GM23248 (cell line): ENCODE results near the gene TEX10. TPM values are rescaled to one million over a fixed set of nuclear protein-coding genes. Genes with fewer than 3 reads are reported as not detected.

Source experiments
- DNase-seq: peaks from one replicate; pipeline ENCODE4 v3.0.0-alpha.2; 2015
- H2AFZ ChIP-seq: fragments of 200-600 bp; sonication (generic); 2 replicates; pipeline ENCODE4 v1.6.1; 2016; ENCODE audit warnings: antibody characterized with exemption
- H3F3A ChIP-seq: fragments of 200-600 bp; sonication (generic); 2 replicates; pipeline ENCODE4 v1.6.1; 2016; ENCODE audit warnings: mild to moderate bottlenecking, antibody characterized with exemption, mixed run types; ENCODE audit not compliant: insufficient read depth
- H3K27ac ChIP-seq: fragments of 200-600 bp; sonication (generic); 2 replicates; pipeline ENCODE4 v1.5.1; 2016; ENCODE audit warnings: mild to moderate bottlenecking
- H3K27me3 ChIP-seq: fragments of 200-600 bp; sonication (generic); replicated peaks from 2 replicates; pipeline ENCODE4 v1.6.1; 2016; ENCODE audit warnings: mild to moderate bottlenecking; ENCODE audit not compliant: insufficient read depth
- H3K36me3 ChIP-seq: fragments of 200-600 bp; sonication (generic); 2 replicates; pipeline ENCODE4 v1.6.1; 2016; ENCODE audit warnings: low read depth, mild to moderate bottlenecking
- H3K4me1 ChIP-seq: fragments of 200-600 bp; sonication (generic); 2 replicates; pipeline ENCODE4 v1.6.1; 2016; ENCODE audit warnings: mild to moderate bottlenecking; ENCODE audit not compliant: insufficient read depth
- H3K4me2 ChIP-seq: fragments of 200-600 bp; sonication (generic); one replicate; pipeline ENCODE4 v1.6.1; 2016; ENCODE audit warnings: mild to moderate bottlenecking; ENCODE audit not compliant: unreplicated experiment
- H3K4me3 ChIP-seq: fragments of 200-600 bp; sonication (generic); 2 replicates; pipeline ENCODE4 v1.5.1; 2016; ENCODE audit warnings: mild to moderate bottlenecking
- H3K79me2 ChIP-seq: fragments of 200-600 bp; sonication (generic); 2 replicates; pipeline ENCODE4 v1.6.1; 2016; ENCODE audit warnings: mild to moderate bottlenecking; ENCODE audit not compliant: insufficient read depth
- H3K9ac ChIP-seq: fragments of 200-600 bp; sonication (generic); 2 replicates; pipeline ENCODE4 v1.6.1; 2016; ENCODE audit warnings: mild to moderate bottlenecking
- H3K9me2 ChIP-seq: fragments of 200-600 bp; sonication (generic); 2 replicates; pipeline ENCODE4 v1.6.1; 2016; ENCODE audit warnings: mixed run types, mild to moderate bottlenecking, moderate library complexity; ENCODE audit not compliant: insufficient read depth
- H3K9me3 ChIP-seq: fragments of 200-600 bp; sonication (generic); one replicate; pipeline ENCODE4 v1.6.1; 2017; ENCODE audit warnings: low read depth
- H4K20me1 ChIP-seq: fragments of 200-600 bp; sonication (generic); 2 replicates; pipeline ENCODE4 v1.6.0; 2016; ENCODE audit not compliant: insufficient read depth
- EZH2 ChIP-seq: fragments of 200-600 bp; sonication (generic); IDR thresholded peaks from 2 replicates; pipeline ENCODE4 v1.6.1; 2018; ENCODE audit warnings: antibody characterized with exemption, mild to moderate bottlenecking; ENCODE audit not compliant: insufficient read depth, poor library complexity, severe bottlenecking
- EZH2phosphoT487 ChIP-seq: fragments of 200-600 bp; sonication (generic); IDR thresholded peaks from 2 replicates; pipeline ENCODE4 v1.6.1; 2018; ENCODE audit warnings: antibody characterized with exemption, moderate library complexity, mild to moderate bottlenecking, low read depth; ENCODE audit not compliant: insufficient read depth
- WGBS, 2 experiments: methylation state at CpG; one replicate each; pipeline ENCODE4 v1.1.6; 2015 to 2017; ENCODE audit warnings: low lambda C conversion rate in 2 of 2, low coverage in 1 of 2; ENCODE audit errors: missing lambda C conversion rate in 2 of 2; 5-methylcytosine and 5-hydroxymethylcytosine counted together
- in situ Hi-C: fragments of 300-500 bp; cut with MboI; formaldehyde crosslinking; loops from 2 replicates; pipeline ENCODE4 v1.15.0; 2020
- polyA plus RNA-seq: library from polyadenylated mRNA; unstranded; fragments of >200 nt; fragmentation: Nextera tagmentation; extraction: Ambion mirVana; gene quantifications from 2 replicates; pipeline ENCODE4 v1.2.1, GENCODE V29; 2016
- total RNA-seq: library from RNA; depleted of rRNA; stranded (reverse); fragments of >200 nt; shearing (Covaris generic); gene quantifications from 2 replicates; pipeline ENCODE4 v1.2.3, GENCODE V29; 2014

Gene TEX10
- total and polyA plus RNA-seq, 2 experiments from 2014 or later = 19.6 to 30.9 TPM

GRCh38 chr9:100285601-100286000, 67.1 kb downstream of the TEX10 start:
- Histone ChIP-seq H3F3A (no peaks in the 10 kb centered on the region), H3K4me3 (no peak overlapping the region), H3K79me2 (no peaks in the 10 kb centered on the region), H3K36me3 (peaks cover 28% of the 10 kb centered on the region), H2AFZ (no peak overlapping the region), H3K27ac (no peak overlapping the region), H4K20me1 (no peaks in the 10 kb centered on the region), H3K27me3 (no peaks in the 10 kb centered on the region), H3K9me2 (no peaks in the 10 kb centered on the region), H3K4me1 (no peaks in the 10 kb centered on the region), H3K9ac (no peak overlapping the region), H3K4me2 (no peak overlapping the region), H3K9me3 (no peaks in the 10 kb centered on the region)
- no peak for DNase-seq
- TF ChIP-seq EZH2phosphoT487 (no peak), EZH2 (no peak)
- 95 to 98% methylated on average over 7 of the region's 7 CpGs for WGBS, 2 experiments
- in situ Hi-C loops = no loop called here

- Histone ChIP-seq H3K9me3 (no peaks in the 10 kb centered on the region), H3K4me2 (no peak overlapping the region), H3F3A (no peaks in the 10 kb centered on the region), H3K27me3 (no peaks in the 10 kb centered on the region), H3K4me1 (no peaks in the 10 kb centered on the region), H3K27ac (no peak overlapping the region), H3K9me2 (no peaks in the 10 kb centered on the region), H3K9ac (no peak overlapping the region), H3K36me3 (peaks cover 28% of the 10 kb centered on the region), H3K79me2 (no peaks in the 10 kb centered on the region), H4K20me1 (no peaks in the 10 kb centered on the region), H3K4me3 (no peak overlapping the region), H2AFZ (no peak overlapping the region)
- DNase-seq = no peak
- no peak for TF ChIP-seq EZH2phosphoT487
- no peak for TF ChIP-seq EZH2
- in situ Hi-C loops = no loop called here
Observed at GRCh38 chr9:100285080-100285479, 67.7 kb downstream of the TEX10 start.

GRCh38 chr9:100284247-100284646, 68.5 kb downstream of the TEX10 start:
- Histone ChIP-seq H3K4me3 (no peak overlapping the region), H3K4me2 (no peak overlapping the region), H3K9ac (no peak overlapping the region), H3K79me2 (no peaks in the 10 kb centered on the region), H3K36me3 (peaks cover 24% of the 10 kb centered on the region), H3K9me2 (no peaks in the 10 kb centered on the region), H2AFZ (no peak overlapping the region), H3K27ac (no peak overlapping the region), H3K27me3 (no peaks in the 10 kb centered on the region), H4K20me1 (no peaks in the 10 kb centered on the region), H3K4me1 (no peaks in the 10 kb centered on the region), H3F3A (no peaks in the 10 kb centered on the region), H3K9me3 (no peaks in the 10 kb centered on the region)
- WGBS, 2 experiments = 84 to 86% methylated on average over 7 of the region's 7 CpGs
- TF ChIP-seq EZH2phosphoT487 = no peak
- TF ChIP-seq EZH2 = no peak
- in situ Hi-C loops = no loop called here
- DNase-seq = no peak

DNA sequence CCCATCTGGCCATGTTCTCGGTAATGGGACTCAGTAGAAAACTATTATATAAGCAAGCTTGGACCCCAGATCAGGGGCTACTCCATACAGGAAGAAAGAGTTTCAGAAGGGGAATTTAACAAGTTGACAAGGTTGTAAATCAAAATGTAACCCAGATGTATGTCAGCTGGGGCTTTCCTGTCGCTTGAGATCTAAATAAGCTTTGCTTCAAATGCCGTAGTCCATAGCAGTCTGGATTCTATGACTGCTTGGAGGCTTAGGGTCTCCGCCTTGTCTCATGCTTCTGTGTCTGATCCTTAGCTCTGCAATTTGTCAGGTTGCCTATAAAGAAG, 70.4 kb downstream of the TEX10 start:
- no peak overlapping the region for H3K4me3 ChIP-seq
- H3K36me3 ChIP-seq = peaks cover 18% of the 10 kb centered on the region
- no peak for DNase-seq
- H3K79me2 ChIP-seq = no peaks in the 10 kb centered on the region
- no peaks in the 10 kb centered on the region for H3K27me3 ChIP-seq
- H3K9me3 ChIP-seq = no peaks in the 10 kb centered on the region
- H4K20me1 ChIP-seq = no peaks in the 10 kb centered on the region
- no peak for TF ChIP-seq EZH2
- no peak for TF ChIP-seq EZH2phosphoT487
- peaks cover 6% of the 10 kb centered on the region; the same call in 1 of the 2 replicates for H3F3A ChIP-seq
- no peak overlapping the region for H3K27ac ChIP-seq
- in situ Hi-C loops = no loop called here
- H3K9me2 ChIP-seq = no peaks in the 10 kb centered on the region
- H3K4me2 ChIP-seq = no peak overlapping the region
- 58 to 73% methylated on average over 4 of the region's 4 CpGs for WGBS, 2 experiments
- H3K4me1 ChIP-seq = peaks cover 6% of the 10 kb centered on the region
- H3K9ac ChIP-seq = no peak overlapping the region
- no peak overlapping the region for H2AFZ ChIP-seq

DNA sequence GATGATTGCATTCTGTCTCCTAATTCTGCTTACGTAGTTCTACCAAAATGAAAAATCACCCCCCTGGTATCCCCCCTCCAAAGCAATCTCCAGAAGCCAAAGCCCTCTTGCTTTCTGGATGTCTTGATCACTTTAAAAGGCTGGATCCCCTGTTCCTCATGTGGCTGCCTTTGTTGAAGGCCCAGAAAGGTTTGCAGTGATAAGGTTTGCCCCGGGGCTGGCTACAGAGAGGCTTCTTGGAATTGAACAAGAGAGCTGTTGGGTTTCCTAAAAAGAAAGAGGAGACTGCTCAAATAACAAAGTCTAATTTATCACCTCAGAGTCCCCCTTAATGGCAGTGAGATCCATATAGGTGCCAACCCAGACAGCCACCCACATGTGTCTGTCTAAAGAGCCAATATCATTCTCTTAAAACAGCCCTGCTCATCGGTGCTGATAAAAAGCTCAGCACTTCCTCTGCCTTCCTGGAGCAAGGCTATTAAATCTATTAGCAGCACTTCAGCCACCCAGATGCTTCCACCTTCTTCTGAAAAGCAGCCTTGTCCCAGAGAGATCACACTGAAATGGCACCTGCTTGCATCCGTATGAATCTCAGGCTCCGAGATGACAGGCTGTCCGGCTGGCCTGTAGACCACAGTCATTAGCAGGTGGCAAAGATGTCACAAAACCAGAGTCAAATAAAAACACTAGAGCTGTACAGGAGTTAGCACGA, 70.9 kb downstream of the TEX10 start:
- Histone ChIP-seq H3F3A (peaks cover 11% of the 10 kb centered on the region), H3K9ac (no peak overlapping the region), H3K27ac (no peak overlapping the region), H3K79me2 (no peaks in the 10 kb centered on the region), H4K20me1 (no peaks in the 10 kb centered on the region), H3K9me2 (no peaks in the 10 kb centered on the region), H3K4me3 (no peak overlapping the region), H3K4me2 (no peak overlapping the region), H3K27me3 (no peaks in the 10 kb centered on the region), H3K4me1 (peaks cover 12% of the 10 kb centered on the region), H2AFZ (no peak overlapping the region), H3K9me3 (no peaks in the 10 kb centered on the region), H3K36me3 (peaks cover 13% of the 10 kb centered on the region)
- no peak for TF ChIP-seq EZH2phosphoT487
- no peak for TF ChIP-seq EZH2
- 86 to 89% methylated on average over 7 of the region's 7 CpGs for WGBS, 2 experiments
- DNase-seq = no peak
- in situ Hi-C loops = no loop called here
